GM12873 (cell line): ENCODE data around the gene CBLIF.

ENCODE experiments used
- CTCF ChIP-seq: IDR thresholded peaks from 2 replicates; pipeline ENCODE4 v1.5.1; 2012; ENCODE audit warnings: low read depth, mild to moderate bottlenecking, moderate library complexity, low read length, control low read depth; ENCODE audit not compliant: insufficient read depth; ENCODE audit errors: missing control alignments

CBLIF gene

GRCh38 chr11:59877325-59877724 is 32.0 kb upstream of the CBLIF start:
- no peak for TF ChIP-seq CTCF

GRCh38 chr11:59875856-59876519 is 30.7 kb upstream of the CBLIF start:
- no peak for TF ChIP-seq CTCF

GRCh38 chr11:59872076-59872475 is 26.8 kb upstream of the CBLIF start:
- TF ChIP-seq CTCF: no peak

DNA sequence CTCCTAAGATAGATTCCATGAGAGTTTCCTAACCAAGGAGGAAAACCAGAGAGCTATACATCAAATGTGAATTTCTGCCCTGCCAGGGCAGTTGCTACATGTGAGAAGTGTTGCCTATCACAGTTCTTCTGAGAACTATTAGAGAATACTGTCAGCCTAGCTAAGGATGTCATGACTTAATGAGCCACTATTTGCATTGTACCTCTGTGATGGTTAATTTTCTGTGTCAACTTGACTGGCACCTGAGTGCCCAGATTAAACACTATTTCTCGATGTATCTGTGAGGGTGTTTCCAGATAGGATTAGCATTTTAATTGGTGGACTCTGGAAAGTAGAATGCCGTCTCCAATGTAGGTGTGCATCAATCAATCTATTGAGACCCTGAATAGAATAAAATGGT is 22.6 kb upstream of the CBLIF start:
- TF ChIP-seq CTCF: no peak

DNA sequence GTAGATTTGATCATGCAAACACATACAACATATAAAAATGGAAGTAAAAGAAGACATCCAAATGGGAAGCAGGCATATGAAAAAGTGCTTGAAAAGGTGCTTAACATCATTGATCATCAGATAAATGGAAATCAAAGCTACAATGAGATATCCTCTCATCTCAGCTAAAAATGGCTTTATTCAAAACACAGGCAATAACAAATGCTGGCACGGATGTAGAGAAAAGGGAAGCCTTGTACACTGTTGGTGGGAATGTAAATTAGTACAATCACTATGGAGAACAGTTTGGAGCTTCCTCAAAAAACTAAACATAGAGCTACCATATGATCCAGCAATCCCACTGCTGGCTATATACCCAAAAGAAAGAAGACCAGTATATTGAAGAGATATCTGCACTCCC is 21.5 kb upstream of the CBLIF start:
- TF ChIP-seq CTCF: no peak

GRCh38 chr11:59866397-59866796 is 21.1 kb upstream of the CBLIF start, which contains the start of gene TCN1:
Gene TCN1, minus strand, starts transcription at chr11:59866487. Its CDS starts 17 bp downstream, at chr11:59866470.
- TF ChIP-seq CTCF: no peak

DNA sequence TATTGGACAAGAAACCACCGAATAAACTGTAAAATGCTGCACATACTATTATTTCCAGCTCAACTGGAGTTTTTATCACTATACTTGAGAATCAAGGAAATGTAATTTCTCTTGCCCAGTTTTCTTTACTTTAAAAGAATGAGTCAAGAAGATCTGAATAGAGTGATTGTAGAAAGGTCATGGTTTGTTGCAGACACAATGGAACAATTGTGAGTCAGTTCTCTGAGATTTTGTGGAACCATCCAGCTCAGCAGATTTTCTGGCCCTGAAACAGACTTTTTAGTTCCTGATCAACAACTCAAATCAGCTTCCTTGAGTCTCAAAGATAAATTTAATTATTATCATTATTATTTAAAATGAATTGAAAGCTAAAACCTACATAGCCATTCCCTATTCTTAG is 19.7 kb upstream of the CBLIF start:
- TF ChIP-seq CTCF: no peak
